H1 (cell line): ENCODE measurements around the gene COMP. TPM values are rescaled to one million over a fixed set of nuclear protein-coding genes. Genes with fewer than 3 reads are reported as not detected.

ENCODE experiments used
- JUND ChIP-seq: IDR thresholded peaks from 2 replicates; pipeline ENCODE4 v1.6.1; 2011; ENCODE audit warnings: mild to moderate bottlenecking, improper control_type of control experiment, low read length
- KDM4A ChIP-seq: IDR thresholded peaks from one replicate; pipeline ENCODE4 v1.7.1; 2012; ENCODE audit warnings: low read depth, mild to moderate bottlenecking, moderate library complexity, low read length, inconsistent platforms; ENCODE audit not compliant: severe bottlenecking
- polyA plus RNA-seq, 7 experiments: library from polyadenylated mRNA; depleted of rRNA in 3 of 7; stranded (reverse) in 5 of 7; unstranded in 2 of 7; fragments of >200 nt in 5 of 7; fragments of 200-250 nt in 2 of 7; gene quantifications; 1 replicate in 5 of 7; 2 replicates in 1 of 7; 4 replicates in 1 of 7; pipeline versions ENCODE4 v1.2.1 to v1.2.3, GENCODE V29; 2011 to 2013; ENCODE audit warnings: missing spikeins in 2 of 7, mixed read lengths in 2 of 7
- total RNA-seq: library from RNA; stranded (reverse); fragmentation: NEBNext Ultra II Directional; extraction: Animal tissue kit (Norgen Biotek cat#: 25700); gene quantifications from 2 replicates; pipeline ENCODE4 v1.2.1, GENCODE V29; 2021

The COMP gene
- total and polyA plus RNA-seq, 2 of the 8 experiments (the other 6 are each of a cell fraction or from before 2014, with no cell fraction given): 0.17 TPM

- no peak for TF ChIP-seq KDM4A
- no peak for TF ChIP-seq JUND
Measured at GRCh38 chr19:18809149-18809868, 18.2 kb upstream of the COMP start (continued).
